ENCODE measurements around the gene PDE4D.

The PDE4D gene

DNA sequence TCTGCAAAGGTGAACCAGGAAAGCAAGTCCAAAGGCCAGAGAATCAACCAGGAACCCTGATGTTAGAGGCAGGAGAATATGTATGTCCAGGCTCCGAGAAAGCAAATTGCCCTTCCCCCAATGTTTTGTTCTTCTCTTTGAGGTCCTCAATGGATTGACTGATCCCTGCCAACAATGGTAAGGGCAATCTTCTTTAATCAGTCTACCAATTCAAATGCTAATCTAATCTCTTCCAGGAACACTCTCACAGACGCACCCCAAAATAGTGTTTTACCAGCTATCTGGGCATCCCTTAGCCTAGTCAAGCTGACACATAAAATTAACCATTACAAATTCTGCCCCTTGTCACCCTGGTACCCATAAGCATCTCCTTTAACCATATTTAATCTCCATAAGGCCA is 912.6 kb downstream of the PDE4D start:
- no peak for TF ChIP-seq POLR2A (IDR thresholded peaks at IDR 0.05; ENCODE audit: low read depth, low read length)
- TF ChIP-seq PAX5 (IDR thresholded peaks at IDR 0.05; ENCODE audit: insufficient read depth, low read length, severe bottlenecking): no peak
- no peak for TF ChIP-seq TAF1 (IDR thresholded peaks at IDR 0.05; ENCODE audit: low read depth, low read length)
- TF ChIP-seq POLR2AphosphoS5 (IDR thresholded peaks at IDR 0.05; ENCODE audit: low read depth, low read length): no peak
- no peak for TF ChIP-seq POU2F2 (IDR thresholded peaks at IDR 0.05; ENCODE audit: low read depth, low read length)
- TF ChIP-seq SPI1 (IDR thresholded peaks at IDR 0.05; ENCODE audit: low read depth, low read length): no peak
- no peak for DNase-seq (ENCODE audit: insufficient read length, low spot score)
- FAIRE-seq: no peak

DNA sequence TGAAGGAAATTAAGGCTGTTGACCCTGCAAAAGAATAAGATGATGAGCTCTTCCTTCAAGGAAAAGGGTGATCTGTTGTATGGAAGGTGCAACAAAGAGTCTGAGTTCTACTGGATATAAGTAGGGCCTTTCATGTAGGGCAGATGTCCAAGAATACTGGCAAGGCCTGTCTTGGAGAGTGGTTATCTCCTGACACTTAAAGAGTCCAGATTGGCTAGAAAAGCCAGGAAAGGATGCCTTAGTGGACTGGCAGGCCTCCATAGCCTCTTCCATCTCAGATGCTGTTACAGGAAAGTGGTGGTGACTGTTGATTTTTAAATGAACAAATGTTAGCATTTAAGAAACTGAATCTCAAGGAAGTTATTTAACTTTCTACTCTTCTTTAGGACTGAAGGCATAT is 914.4 kb downstream of the PDE4D start:
- FAIRE-seq: no peak
- TF ChIP-seq SPI1 (IDR thresholded peaks at IDR 0.05; ENCODE audit: low read depth, low read length): no peak
- no peak for TF ChIP-seq TAF1 (IDR thresholded peaks at IDR 0.05; ENCODE audit: low read depth, low read length)
- TF ChIP-seq PAX5 (IDR thresholded peaks at IDR 0.05; ENCODE audit: insufficient read depth, low read length, severe bottlenecking): no peak
- DNase-seq (ENCODE audit: insufficient read length, low spot score): no peak

GRCh38 chr5:58974601-58975000 is 918.9 kb downstream of the PDE4D start:
- FAIRE-seq (no peak), DNase-seq (ENCODE audit: insufficient read length, low spot score) (no peak)
- TF ChIP-seq POLR2AphosphoS5 (IDR thresholded peaks at IDR 0.05; ENCODE audit: low read depth, low read length) (no peak), POLR2A (IDR thresholded peaks at IDR 0.05; ENCODE audit: low read depth, low read length) (no peak), PAX5 (IDR thresholded peaks at IDR 0.05; ENCODE audit: insufficient read depth, low read length, severe bottlenecking) (no peak), SPI1 (IDR thresholded peaks at IDR 0.05; ENCODE audit: low read depth, low read length) (no peak)

DNA sequence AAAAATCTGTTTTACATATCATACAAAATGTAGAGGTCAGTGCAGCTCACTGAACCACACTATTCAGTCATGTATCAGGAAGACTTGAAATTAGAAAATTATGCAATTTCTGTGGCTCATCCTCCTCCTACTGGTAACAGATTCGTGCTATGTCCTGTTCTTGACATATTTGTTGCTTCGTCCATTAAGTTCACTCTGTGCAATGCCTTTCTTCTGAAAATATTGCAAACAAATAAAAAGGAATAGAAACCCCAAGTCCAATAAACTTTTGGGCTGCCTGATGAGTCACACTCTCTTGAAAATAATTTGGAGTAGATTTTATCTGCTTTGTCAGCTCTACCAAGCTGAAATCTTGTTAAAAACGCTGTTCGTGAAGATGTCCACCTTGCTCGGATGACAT is 919.4 kb downstream of the PDE4D start:
- no peak for DNase-seq (ENCODE audit: insufficient read length, low spot score)
- TF ChIP-seq POLR2A (IDR thresholded peaks at IDR 0.05; ENCODE audit: low read depth, low read length): no peak
- TF ChIP-seq POU2F2 (IDR thresholded peaks at IDR 0.05; ENCODE audit: low read depth, low read length): no peak
- no peak for TF ChIP-seq SPI1 (IDR thresholded peaks at IDR 0.05; ENCODE audit: low read depth, low read length)
- no peak for TF ChIP-seq POLR2AphosphoS5 (IDR thresholded peaks at IDR 0.05; ENCODE audit: low read depth, low read length)
- no peak for TF ChIP-seq TAF1 (IDR thresholded peaks at IDR 0.05; ENCODE audit: low read depth, low read length)
- no peak for TF ChIP-seq PAX5 (IDR thresholded peaks at IDR 0.05; ENCODE audit: insufficient read depth, low read length, severe bottlenecking)
- FAIRE-seq: no peak

DNA sequence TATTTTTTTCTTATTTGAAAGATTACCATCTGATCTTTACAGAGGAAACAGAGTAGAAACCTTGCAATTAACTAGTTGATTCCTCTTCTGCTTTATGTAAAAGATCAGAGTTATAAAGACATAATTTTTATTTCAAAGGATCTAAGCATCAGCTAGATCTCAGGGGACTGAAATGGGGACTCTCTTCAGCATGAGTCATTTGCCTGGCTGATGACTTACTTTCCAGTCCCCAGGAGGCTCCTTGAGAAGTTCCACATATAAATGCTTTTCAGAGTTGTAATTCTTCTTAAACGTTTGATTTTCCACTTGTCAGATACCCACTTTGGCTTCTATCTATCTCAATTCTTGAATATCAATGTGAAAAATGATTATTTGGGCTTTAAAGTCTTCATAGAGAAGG is 921.2 kb downstream of the PDE4D start:
- TF ChIP-seq POLR2A (IDR thresholded peaks at IDR 0.05; ENCODE audit: low read depth, low read length) (no peak), POLR2AphosphoS5 (IDR thresholded peaks at IDR 0.05; ENCODE audit: low read depth, low read length) (no peak), SPI1 (IDR thresholded peaks at IDR 0.05; ENCODE audit: low read depth, low read length) (no peak), POU2F2 (IDR thresholded peaks at IDR 0.05; ENCODE audit: low read depth, low read length) (no peak), PAX5 (IDR thresholded peaks at IDR 0.05; ENCODE audit: insufficient read depth, low read length, severe bottlenecking) (no peak), TAF1 (IDR thresholded peaks at IDR 0.05; ENCODE audit: low read depth, low read length) (no peak)
- DNase-seq (ENCODE audit: insufficient read length, low spot score): no peak

GRCh38 chr5:58970766-58971165 is 922.8 kb downstream of the PDE4D start:
- no peak for TF ChIP-seq POU2F2 (IDR thresholded peaks at IDR 0.05; ENCODE audit: low read depth, low read length)
- TF ChIP-seq SPI1 (IDR thresholded peaks at IDR 0.05; ENCODE audit: low read depth, low read length): no peak
- TF ChIP-seq TAF1 (IDR thresholded peaks at IDR 0.05; ENCODE audit: low read depth, low read length): no peak
- TF ChIP-seq POLR2AphosphoS5 (IDR thresholded peaks at IDR 0.05; ENCODE audit: low read depth, low read length): no peak
- DNase-seq (ENCODE audit: insufficient read length, low spot score) (no peak), FAIRE-seq (no peak)

More for the DNA sequence above, 921.2 kb downstream of the PDE4D start:
- FAIRE-seq: no peak

GRCh38 chr5:58969795-58970194 is 923.7 kb downstream of the PDE4D start:
- TF ChIP-seq SPI1 (IDR thresholded peaks at IDR 0.05; ENCODE audit: low read depth, low read length) (no peak), POU2F2 (IDR thresholded peaks at IDR 0.05; ENCODE audit: low read depth, low read length) (no peak), POLR2A (IDR thresholded peaks at IDR 0.05; ENCODE audit: low read depth, low read length) (no peak), POLR2AphosphoS5 (IDR thresholded peaks at IDR 0.05; ENCODE audit: low read depth, low read length) (no peak), PAX5 (IDR thresholded peaks at IDR 0.05; ENCODE audit: insufficient read depth, low read length, severe bottlenecking) (no peak), TAF1 (IDR thresholded peaks at IDR 0.05; ENCODE audit: low read depth, low read length) (no peak)
- FAIRE-seq: no peak
- no peak for DNase-seq (ENCODE audit: insufficient read length, low spot score)

DNA sequence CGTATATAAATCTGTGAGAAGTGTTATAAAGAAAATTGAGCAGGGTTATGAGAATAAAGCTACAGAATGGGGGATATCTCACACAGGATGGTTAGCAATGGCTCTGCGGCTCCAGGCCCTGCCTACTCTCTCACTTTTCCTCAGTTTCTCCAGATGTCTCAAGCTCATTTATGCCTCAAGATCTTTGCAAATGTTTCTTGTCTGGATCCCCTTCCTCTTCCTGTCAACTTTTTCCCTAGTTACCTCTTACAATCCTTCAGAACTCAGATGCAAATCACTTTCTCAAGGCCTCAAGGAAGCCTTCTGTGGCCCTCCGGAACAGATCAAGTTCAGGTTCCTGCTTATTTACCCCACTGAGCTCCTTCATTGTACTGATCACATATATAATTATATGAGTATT is 924.3 kb downstream of the PDE4D start:
- FAIRE-seq (no peak), DNase-seq (ENCODE audit: insufficient read length, low spot score) (no peak)
- TF ChIP-seq PAX5 (IDR thresholded peaks at IDR 0.05; ENCODE audit: insufficient read depth, low read length, severe bottlenecking): no peak
- no peak for TF ChIP-seq POU2F2 (IDR thresholded peaks at IDR 0.05; ENCODE audit: low read depth, low read length)
- no peak for TF ChIP-seq SPI1 (IDR thresholded peaks at IDR 0.05; ENCODE audit: low read depth, low read length)
- TF ChIP-seq POLR2AphosphoS5 (IDR thresholded peaks at IDR 0.05; ENCODE audit: low read depth, low read length): no peak

GRCh38 chr5:58968350-58968749 is 925.2 kb downstream of the PDE4D start:
- TF ChIP-seq POLR2A (IDR thresholded peaks at IDR 0.05; ENCODE audit: low read depth, low read length): no peak
- no peak for TF ChIP-seq POU2F2 (IDR thresholded peaks at IDR 0.05; ENCODE audit: low read depth, low read length)
- no peak for TF ChIP-seq POLR2AphosphoS5 (IDR thresholded peaks at IDR 0.05; ENCODE audit: low read depth, low read length)
- no peak for TF ChIP-seq PAX5 (IDR thresholded peaks at IDR 0.05; ENCODE audit: insufficient read depth, low read length, severe bottlenecking)
- TF ChIP-seq TAF1 (IDR thresholded peaks at IDR 0.05; ENCODE audit: low read depth, low read length): no peak
- TF ChIP-seq SPI1 (IDR thresholded peaks at IDR 0.05; ENCODE audit: low read depth, low read length): no peak
- FAIRE-seq: no peak
- DNase-seq (ENCODE audit: insufficient read length, low spot score): no peak

DNA sequence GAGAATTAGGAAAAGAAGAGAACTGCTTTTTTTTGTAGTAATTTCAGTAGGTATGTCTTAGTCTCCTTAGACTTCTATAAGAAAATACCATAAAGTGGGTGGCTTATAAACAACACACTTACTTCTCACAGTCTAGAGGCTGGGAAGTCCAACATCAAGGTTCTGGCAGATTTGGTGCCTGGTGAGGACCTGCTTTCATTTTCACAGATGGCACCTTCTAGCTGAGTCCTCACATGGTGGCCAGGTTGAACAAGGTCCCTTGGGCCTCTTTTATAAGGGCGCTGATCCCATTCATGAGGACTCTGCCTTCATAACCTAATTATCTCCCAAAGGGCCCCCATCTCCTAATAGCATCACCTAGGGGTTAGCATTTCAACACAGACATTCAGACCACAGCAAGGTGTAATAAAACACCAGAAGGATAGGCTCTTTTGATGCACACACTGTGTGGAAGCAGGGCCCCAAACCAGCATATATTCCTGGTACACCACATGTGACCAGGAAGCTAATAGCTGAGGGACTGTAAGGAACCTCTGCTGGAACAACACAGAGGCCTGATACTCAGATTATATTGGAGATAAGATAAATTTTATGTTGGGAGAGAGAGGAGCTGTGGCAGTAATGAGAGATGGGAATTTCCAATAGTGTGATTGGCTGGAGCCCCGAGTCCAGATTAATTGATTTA is 925.8 kb downstream of the PDE4D start:
- DNase-seq (ENCODE audit: insufficient read length, low spot score) (no peak), FAIRE-seq (no peak)
- TF ChIP-seq PAX5 (IDR thresholded peaks at IDR 0.05; ENCODE audit: insufficient read depth, low read length, severe bottlenecking): no peak
- TF ChIP-seq TAF1 (IDR thresholded peaks at IDR 0.05; ENCODE audit: low read depth, low read length): no peak
- no peak for TF ChIP-seq POLR2AphosphoS5 (IDR thresholded peaks at IDR 0.05; ENCODE audit: low read depth, low read length)
- TF ChIP-seq SPI1 (IDR thresholded peaks at IDR 0.05; ENCODE audit: low read depth, low read length): no peak
